Fibroblast of skin of left quadriceps (primary cell): ENCODE data around the gene INAFM1.

ENCODE experiments used
- DNase-seq, 2 experiments: peaks; one replicate each; pipeline ENCODE4 v3.0.0-alpha.2; 2013; ENCODE audit warnings: low read depth in 2 of 2

The INAFM1 gene

DNA sequence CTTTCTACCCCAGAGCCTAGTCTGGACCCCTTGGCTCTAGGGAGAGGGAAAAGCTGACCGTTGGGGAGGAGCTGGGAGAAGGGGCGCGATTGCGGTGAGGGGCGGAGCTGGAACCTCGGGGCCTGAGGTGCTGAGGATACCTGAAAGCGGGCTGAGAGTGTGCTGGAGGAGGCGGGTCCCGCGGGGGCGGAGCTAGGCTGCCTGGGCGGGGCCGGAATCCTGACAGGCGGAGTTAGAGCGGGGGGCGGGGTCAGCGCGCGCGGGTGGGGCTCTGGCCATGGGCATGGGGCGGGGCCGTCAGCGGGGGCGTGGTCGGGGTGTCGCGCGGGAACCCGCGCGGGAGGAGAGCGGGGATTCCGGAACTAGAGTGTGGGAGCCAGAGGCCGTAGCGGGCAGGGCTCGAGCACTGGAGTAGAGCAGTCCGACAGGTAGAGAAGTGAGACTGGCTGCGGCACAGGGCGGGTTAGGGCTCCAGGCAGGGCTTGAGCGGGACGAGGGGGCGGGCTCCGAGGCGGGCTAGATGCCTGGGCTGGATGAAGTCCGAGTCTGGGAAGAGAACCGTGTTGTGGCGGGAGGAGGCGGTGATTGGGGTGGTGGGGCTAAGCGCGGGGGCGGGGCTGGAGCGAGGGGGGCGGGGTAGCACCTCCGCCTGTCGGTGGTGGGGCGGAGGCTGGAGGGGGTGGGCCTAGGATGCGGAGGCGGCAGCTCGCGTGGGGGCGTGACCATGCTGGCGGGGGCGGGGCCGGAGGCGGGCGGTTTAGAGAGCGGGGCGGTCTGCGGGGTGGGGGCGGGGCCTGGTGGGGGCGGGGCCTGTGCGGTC lies at the start of gene INAFM1:
INAFM1 (plus strand) TSS at position 815 of the 820 bp plus-strand sequence. CDS start 35 bp downstream, outside the sequence.
- peak; percentile 85 to 88 for DNase-seq

- DNase-seq, result peak; percentile 80 to 83
Observed at GRCh38 chr19:47225746-47226425, 48.8 kb upstream of the INAFM1 start.

GRCh38 chr19:47226426-47227351 lies 48.0 kb upstream of the INAFM1 start:
- no peak for DNase-seq

DNA sequence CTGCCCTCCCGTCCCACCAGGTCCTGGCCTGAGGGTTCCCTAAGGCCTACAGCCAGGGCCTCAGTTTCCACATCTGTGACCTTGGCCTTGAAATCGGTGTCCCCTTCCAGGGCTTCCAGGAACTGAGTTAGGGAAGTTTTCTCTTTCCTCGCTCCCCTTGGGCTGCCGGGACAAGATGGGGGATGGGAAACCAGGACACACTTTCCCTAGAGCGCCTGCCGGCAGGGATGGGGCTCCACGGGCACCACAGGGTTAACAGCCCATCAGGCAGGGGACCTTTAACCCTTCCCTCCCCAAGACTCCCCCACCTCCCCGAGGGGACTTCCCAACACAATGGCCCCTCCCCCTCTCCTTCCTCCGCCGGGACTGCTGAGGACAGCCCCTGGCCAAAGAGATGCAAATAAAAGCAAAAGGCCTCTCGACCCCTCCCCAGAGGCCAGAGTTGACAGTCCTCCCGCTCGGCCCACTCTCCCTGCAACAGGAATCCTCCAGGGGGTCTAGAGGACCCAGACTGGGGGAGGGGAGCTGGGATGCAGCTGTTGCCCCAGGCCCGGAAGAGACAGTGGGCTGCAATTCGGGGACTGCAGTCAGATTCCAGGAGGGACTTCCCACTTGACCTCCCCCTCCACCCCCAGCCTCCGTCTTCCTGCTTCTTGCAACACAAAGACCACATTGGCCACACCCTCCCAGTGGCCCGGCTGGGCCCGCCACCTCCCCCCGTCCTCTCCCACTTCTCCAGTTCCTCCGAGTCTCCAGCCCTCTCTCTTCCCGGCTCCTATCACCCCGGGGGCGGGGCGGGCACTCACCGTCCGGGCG lies 47.1 kb upstream of the INAFM1 start:
- peak; percentile 82 to 84 for DNase-seq

- no peak for DNase-seq
Observed at GRCh38 chr19:47228168-47228936, 46.3 kb upstream of the INAFM1 start.

DNA sequence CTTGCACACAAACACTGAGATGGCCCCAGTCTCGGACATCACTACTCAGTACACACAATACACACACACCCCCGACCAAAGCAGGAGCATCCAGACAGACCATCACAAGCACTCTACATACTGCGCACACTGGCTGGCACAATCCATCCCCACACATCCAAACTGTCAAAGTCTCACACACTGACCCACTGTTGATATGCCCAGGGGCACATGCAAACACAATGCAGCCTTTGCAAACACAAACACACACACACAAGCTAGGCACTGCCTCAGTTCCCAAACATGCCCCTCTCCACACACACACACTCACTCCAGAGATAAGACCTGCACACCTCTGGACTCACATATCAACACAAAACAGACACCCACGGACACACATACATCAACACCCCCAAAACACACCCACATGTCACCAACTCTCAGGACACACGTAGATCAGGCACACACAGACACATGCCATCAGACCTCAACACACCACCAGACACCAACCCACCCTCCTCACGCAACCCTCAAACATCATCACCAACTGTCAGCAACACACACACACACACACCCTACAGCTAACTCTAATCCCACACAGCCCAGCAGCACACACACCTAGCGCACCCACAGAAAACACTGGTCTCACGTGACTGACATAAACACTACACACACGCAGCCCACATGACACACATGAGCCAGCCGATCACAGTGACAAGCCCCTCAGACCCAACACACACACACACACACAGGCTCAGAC lies 45.6 kb upstream of the INAFM1 start:
- DNase-seq, result no peak

GRCh38 chr19:47229676-47230053 lies 45.0 kb upstream of the INAFM1 start:
- DNase-seq, result no peak

GRCh38 chr19:47230054-47230920 lies 44.4 kb upstream of the INAFM1 start:
- DNase-seq, result no peak

DNA sequence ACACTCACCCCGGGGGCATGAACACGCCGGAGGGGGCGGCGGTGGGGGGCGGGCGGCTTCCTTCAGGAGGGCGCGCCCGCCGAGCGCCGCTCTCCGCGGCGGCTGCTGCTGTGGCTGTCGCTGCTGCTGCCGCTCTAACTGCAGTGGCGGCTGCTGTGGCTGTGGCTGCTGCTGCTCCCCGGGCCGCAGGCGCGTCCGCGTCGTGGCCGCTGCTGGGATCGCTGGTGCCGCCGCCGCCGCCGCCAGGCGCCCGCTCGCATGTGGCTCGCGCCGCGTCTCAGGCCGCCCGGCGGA lies 43.8 kb upstream of the INAFM1 start, which contains the start of gene BBC3:
BBC3 (minus strand) TSS at position 279 of the 294 bp plus-strand sequence. CDS start 2,768 bp downstream, outside the sequence.
- DNase-seq, result no peak

DNA sequence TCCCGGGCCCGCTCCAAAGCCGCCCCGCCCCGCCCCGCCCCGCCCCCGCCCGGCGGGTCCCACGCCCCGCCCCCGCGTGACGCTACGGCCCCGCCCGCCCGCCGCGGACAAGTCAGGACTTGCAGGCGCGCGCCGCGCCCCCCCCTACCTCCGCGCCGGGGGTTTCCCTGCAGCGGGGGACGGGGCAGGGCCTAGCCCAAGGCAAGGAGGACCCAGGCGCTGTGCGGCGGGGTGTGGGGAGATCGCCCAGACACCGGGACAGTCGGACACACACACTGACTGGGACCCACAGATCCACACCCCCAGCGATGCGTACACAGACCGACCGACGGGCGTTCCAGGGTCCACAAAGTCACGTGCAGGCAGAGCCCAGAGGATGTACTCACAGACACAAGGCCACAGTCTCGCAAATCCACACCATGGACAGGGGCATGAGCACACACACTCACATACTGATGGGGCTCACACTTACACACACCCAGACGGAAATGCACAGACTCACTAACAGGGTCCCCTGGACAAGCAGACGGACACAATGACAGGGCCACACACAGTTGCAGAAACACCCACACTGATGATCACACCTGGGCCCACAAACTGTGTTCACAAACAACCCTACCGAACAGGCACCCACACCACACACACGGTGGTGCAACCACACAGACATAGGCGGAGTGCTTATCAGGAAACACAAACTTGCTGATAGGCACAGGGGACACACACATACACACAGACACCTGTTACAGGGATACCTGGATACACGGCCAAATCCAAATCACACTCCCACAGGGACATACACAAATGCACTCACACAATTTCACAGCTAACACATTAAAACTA lies 43.2 kb upstream of the INAFM1 start:
- DNase-seq, result peak; percentile 67 to 72

GRCh38 chr19:47232422-47233211 lies 42.1 kb upstream of the INAFM1 start:
- no peak for DNase-seq

GRCh38 chr19:47236072-47236675 lies 38.5 kb upstream of the INAFM1 start:
- no peak for DNase-seq

DNA sequence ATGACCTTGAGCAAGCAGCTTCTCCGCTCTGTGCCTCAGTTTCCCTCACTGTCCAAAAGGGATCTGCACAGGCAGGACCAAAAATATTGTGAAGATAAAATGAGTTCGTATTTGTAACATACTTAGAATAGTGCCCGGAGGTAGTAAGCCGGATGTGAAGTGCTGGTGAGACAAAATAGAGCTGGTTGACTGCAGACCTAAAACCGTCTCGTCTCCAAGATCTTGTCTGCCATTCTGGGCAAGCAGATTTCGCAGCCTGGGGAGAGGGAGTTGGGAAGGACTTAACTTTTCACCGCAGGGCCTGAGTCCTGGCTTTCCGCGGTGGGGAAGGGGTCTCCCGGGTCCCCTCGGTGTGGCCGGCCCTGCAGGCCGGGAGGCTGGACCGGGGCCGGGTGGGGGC lies 35.5 kb upstream of the INAFM1 start:
- no peak for DNase-seq

GRCh38 chr19:47239610-47240296 lies 34.9 kb upstream of the INAFM1 start:
- no peak for DNase-seq

DNA sequence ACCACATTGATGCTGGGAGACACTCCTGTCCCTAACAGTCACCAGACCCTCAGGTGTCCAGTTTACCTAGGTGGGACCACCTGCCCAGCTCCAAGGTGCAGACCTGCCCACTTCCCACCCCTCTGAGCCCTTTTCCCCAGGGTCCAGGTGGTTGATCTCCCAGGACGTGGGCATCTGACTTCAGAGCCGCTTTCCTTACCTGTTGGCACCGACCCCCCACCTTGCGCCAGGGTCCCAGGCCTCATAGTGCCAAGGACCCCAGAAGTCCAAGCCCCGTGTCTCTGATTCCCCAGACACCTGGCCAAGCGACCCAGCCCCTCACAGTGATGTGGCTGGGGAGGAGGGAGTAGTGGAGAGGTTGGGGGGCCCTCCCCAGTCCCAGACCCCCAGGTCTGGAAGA lies 34.1 kb upstream of the INAFM1 start:
- no peak for DNase-seq
